DOHH2 (cell line): ENCODE results near the gene ACVR2A.

ENCODE experiments used
- H3F3A ChIP-seq: fragments of 200-600 bp; sonication (generic), shearing (Covaris generic); 2 replicates; pipeline ENCODE4 v1.6.0; 2016; ENCODE audit warnings: antibody characterized with exemption, mild to moderate bottlenecking; ENCODE audit not compliant: control insufficient read depth, insufficient read depth
- H3K27ac ChIP-seq: fragments of 200-600 bp; sonication (generic); 2 replicates; pipeline ENCODE4 v1.5.1; 2014; ENCODE audit warnings: low read depth, mild to moderate bottlenecking, low read length, moderate library complexity
- H3K27me3 ChIP-seq: fragments of 200-600 bp; sonication (generic); 2 replicates; pipeline ENCODE4 v1.6.1; 2014; ENCODE audit warnings: mild to moderate bottlenecking, low read length, mixed read lengths; ENCODE audit not compliant: control insufficient read depth
- H3K36me3 ChIP-seq: fragments of 200-600 bp; sonication (generic); 2 replicates; pipeline ENCODE4 v1.6.1; 2014; ENCODE audit warnings: mild to moderate bottlenecking, low read length, moderate library complexity, mixed read lengths; ENCODE audit not compliant: control insufficient read depth
- H3K4me1 ChIP-seq: fragments of 200-600 bp; sonication (generic); 2 replicates; pipeline ENCODE4 v1.6.1; 2014; ENCODE audit warnings: mild to moderate bottlenecking, low read length, mixed read lengths; ENCODE audit not compliant: control insufficient read depth
- H3K4me2 ChIP-seq: fragments of 200-600 bp; sonication (generic); 2 replicates; pipeline ENCODE4 v1.6.0; 2014; ENCODE audit warnings: mild to moderate bottlenecking, low read length, moderate library complexity
- H3K4me3 ChIP-seq: fragments of 200-600 bp; sonication (generic); 2 replicates; pipeline ENCODE4 v1.5.1; 2014; ENCODE audit warnings: mild to moderate bottlenecking, low read length, mixed read lengths
- H3K79me2 ChIP-seq: fragments of 200-600 bp; sonication (generic); 2 replicates; pipeline ENCODE4 v1.6.1; 2014; ENCODE audit warnings: mild to moderate bottlenecking, low read length, mixed read lengths; ENCODE audit not compliant: control insufficient read depth
- H3K9me2 ChIP-seq: fragments of 200-600 bp; sonication (generic); replicated peaks from 2 replicates; pipeline ENCODE4 v1.6.1; 2014; ENCODE audit warnings: mild to moderate bottlenecking, low read length, mixed read lengths; ENCODE audit not compliant: control insufficient read depth
- H3K9me3 ChIP-seq: fragments of 200-600 bp; sonication (generic); 2 replicates; pipeline ENCODE4 v1.6.1; 2014; ENCODE audit warnings: antibody characterized with exemption, low read length, mixed read lengths; ENCODE audit not compliant: control insufficient read depth, insufficient read depth
- H4K20me1 ChIP-seq: fragments of 200-600 bp; sonication (generic); 2 replicates; pipeline ENCODE4 v1.6.0; 2014; ENCODE audit warnings: low read depth, mild to moderate bottlenecking, antibody characterized with exemption, low read length, moderate library complexity; ENCODE audit not compliant: control insufficient read depth, insufficient read depth
- CTCF ChIP-seq: fragments of 200-600 bp; sonication (generic); IDR thresholded peaks from one replicate; pipeline ENCODE4 v1.5.1; 2014; ENCODE audit warnings: antibody characterized with exemption, mild to moderate bottlenecking, low read depth, low read length; ENCODE audit not compliant: poor library complexity, severe bottlenecking
- EZH2phosphoT487 ChIP-seq: fragments of 200-600 bp; sonication (generic); IDR thresholded peaks from 2 replicates; pipeline ENCODE4 v1.6.1; 2017; ENCODE audit warnings: borderline replicate concordance, mild to moderate bottlenecking, antibody characterized with exemption, low read length, moderate library complexity, mixed read lengths

Gene ACVR2A

GRCh38 chr2:147865560-147865959 lies 20.7 kb downstream of the ACVR2A start:
- Histone ChIP-seq H3K36me3 (no peaks in the 10 kb centered on the region), H3K9me2 (no peaks in the 10 kb centered on the region), H3K9me3 (no peaks in the 10 kb centered on the region), H3K4me1 (peaks cover 20% of the 10 kb centered on the region), H3K4me3 (no peak overlapping the region), H3K4me2 (no peak overlapping the region), H3F3A (no peaks in the 10 kb centered on the region), H3K79me2 (peaks cover 18% of the 10 kb centered on the region), H3K27me3 (no peaks in the 10 kb centered on the region), H3K27ac (no peak overlapping the region), H4K20me1 (no peaks in the 10 kb centered on the region)
- TF ChIP-seq CTCF: no peak
- TF ChIP-seq EZH2phosphoT487: no peak

DNA sequence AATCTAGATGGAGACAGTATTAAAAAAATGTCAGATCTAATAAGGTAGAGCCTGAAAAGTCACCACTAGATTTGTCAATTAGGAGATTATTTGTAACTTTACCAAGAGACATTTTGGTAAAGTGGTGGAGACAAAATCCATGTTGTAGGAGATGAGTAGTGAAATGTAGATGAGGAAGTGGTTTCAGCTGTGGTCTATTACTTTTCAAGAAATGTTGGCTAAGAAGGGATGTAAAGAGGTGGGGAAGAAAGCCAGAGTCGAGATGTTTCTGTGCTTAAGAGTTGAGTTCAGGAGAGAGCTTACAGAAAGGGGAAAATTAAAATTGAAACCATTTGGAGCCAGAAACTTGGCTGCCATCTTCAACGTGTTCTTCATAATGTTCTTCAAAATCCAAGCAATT lies 22.2 kb downstream of the ACVR2A start:
- Histone ChIP-seq H3K36me3 (no peaks in the 10 kb centered on the region), H3K9me2 (no peaks in the 10 kb centered on the region), H3K4me1 (peaks cover 20% of the 10 kb centered on the region), H3F3A (no peaks in the 10 kb centered on the region), H3K4me3 (no peak overlapping the region), H3K9me3 (no peaks in the 10 kb centered on the region), H4K20me1 (no peaks in the 10 kb centered on the region), H3K4me2 (no peak overlapping the region), H3K27ac (no peak overlapping the region), H3K79me2 (peaks cover 12% of the 10 kb centered on the region), H3K27me3 (no peaks in the 10 kb centered on the region)
- TF ChIP-seq EZH2phosphoT487 (no peak), CTCF (no peak)

DNA sequence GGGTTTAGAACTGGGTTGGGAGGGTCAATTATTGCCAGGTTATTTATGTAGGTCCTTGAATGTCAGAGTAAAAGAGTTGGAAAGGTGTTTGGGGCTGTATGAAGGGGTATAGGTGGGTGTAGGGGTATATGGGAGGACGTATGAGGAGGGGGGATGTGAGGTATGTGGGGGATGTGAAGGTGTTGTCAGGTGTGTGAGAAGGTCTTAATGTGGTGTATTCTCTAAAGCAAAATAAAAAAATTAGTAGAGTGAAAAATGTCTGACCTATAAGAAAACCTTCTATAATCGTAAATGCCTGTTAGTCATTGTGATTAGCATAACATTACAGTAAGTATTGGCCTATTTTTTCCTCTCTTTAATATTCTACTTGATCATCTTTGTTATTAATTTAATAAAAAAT lies 25.1 kb downstream of the ACVR2A start:
- Histone ChIP-seq H3K4me3 (no peak overlapping the region), H3K4me1 (peaks cover 5% of the 10 kb centered on the region; the same call in 1 of the 2 replicates), H3K4me2 (no peak overlapping the region), H4K20me1 (no peaks in the 10 kb centered on the region), H3K36me3 (no peaks in the 10 kb centered on the region), H3K9me3 (no peaks in the 10 kb centered on the region), H3K79me2 (no peaks in the 10 kb centered on the region; the same call in 1 of the 2 replicates), H3F3A (no peaks in the 10 kb centered on the region), H3K27me3 (no peaks in the 10 kb centered on the region), H3K27ac (no peak overlapping the region), H3K9me2 (no peaks in the 10 kb centered on the region)
- TF ChIP-seq EZH2phosphoT487 (no peak), CTCF (no peak)

GRCh38 chr2:147872967-147873366 lies 28.1 kb downstream of the ACVR2A start:
- Histone ChIP-seq H3K9me3 (no peaks in the 10 kb centered on the region), H3K27me3 (no peaks in the 10 kb centered on the region), H4K20me1 (no peaks in the 10 kb centered on the region), H3K4me2 (no peak overlapping the region), H3K36me3 (no peaks in the 10 kb centered on the region), H3F3A (no peaks in the 10 kb centered on the region), H3K9me2 (no peaks in the 10 kb centered on the region), H3K4me3 (no peak overlapping the region), H3K27ac (no peak overlapping the region), H3K79me2 (no peaks in the 10 kb centered on the region; the same call in 1 of the 2 replicates), H3K4me1 (peaks cover 4% of the 10 kb centered on the region)
- TF ChIP-seq EZH2phosphoT487 (no peak), CTCF (no peak)
